Subcutaneous adipose tissue (tissue), 4 donors: ENCODE data around the gene CSTF3. TPM values are rescaled to one million over a fixed set of nuclear protein-coding genes. Genes with fewer than 3 reads are reported as not detected.

Experiments used
- CTCF ChIP-seq: fragments of 450-650 bp; IDR thresholded peaks from one replicate; pipeline ENCODE4 v1.5.1; 2016; ENCODE audit warnings: low read depth, mild to moderate bottlenecking, control low read depth, antibody characterized with exemption, moderate library complexity
- total RNA-seq, 4 donors: library from RNA; depleted of rRNA; stranded (reverse); fragments of >200 nt; gene quantifications; one replicate each; pipeline ENCODE4 v1.1.0, GENCODE V29; 2016

Gene CSTF3
- total RNA-seq, 4 donors from 2014 or later = 10.5 to 20.7 (median 13.4) TPM

GRCh38 chr11:33191467-33191866 is 30.2 kb upstream of the CSTF3 start:
- TF ChIP-seq CTCF = no peak

- TF ChIP-seq CTCF = no peak
Measured at GRCh38 chr11:33187998-33188722, 26.9 kb upstream of the CSTF3 start.

- TF ChIP-seq CTCF = no peak
Measured at GRCh38 chr11:33185756-33186155, 24.5 kb upstream of the CSTF3 start.

GRCh38 chr11:33182246-33182878 is 21.1 kb upstream of the CSTF3 start:
- no peak for TF ChIP-seq CTCF

GRCh38 chr11:33179348-33179803 is 18.1 kb upstream of the CSTF3 start:
- no peak for TF ChIP-seq CTCF

- no peak for TF ChIP-seq CTCF
Measured at GRCh38 chr11:33178443-33179180, 17.3 kb upstream of the CSTF3 start.
